GM12878 (cell line): ENCODE data around the gene SLC5A7. TPM values are rescaled to one million over a fixed set of nuclear protein-coding genes. Genes with fewer than 3 reads are reported as not detected.

Experiments used
- ATAC-seq: fragments of 200-7000 bp; cut with Tn5 transposase; 3 replicates; pipeline ENCODE4 v1.9.1; 2020; ENCODE audit warnings: mild to moderate bottlenecking, moderate library complexity
- BruUV-seq: library from RNA; stranded (reverse); fragments of 400-500 nt; replicated peaks from 2 replicates; lab custom pipeline; 2021; lab: Mats Ljungman, UMichigan
- CTCF ChIA-PET: fragments of 300-600 bp; sonication (Branson Sonifier 250); formaldehyde crosslinking; extraction: SDS; loops from one replicate; lab custom pipeline; 2021; ENCODE audit warnings: inconsistent platforms; lab: Yijun Ruan, JAX
- POLR2A ChIA-PET: fragments of 350-600 bp; formaldehyde crosslinking; extraction: SDS; loops from one replicate; lab custom pipeline; 2021; ENCODE audit warnings: inconsistent platforms; lab: Charles Lee
- RAD21 ChIA-PET: fragments of 300-600 bp; sonication (Branson Sonifier 250); formaldehyde crosslinking; loops from one replicate; lab custom pipeline; 2023; ENCODE audit warnings: antibody characterized with exemption; ENCODE audit not compliant: unreplicated experiment; lab: Charles Lee
- SMC1A ChIA-PET: fragments of 300-600 bp; sonication (Branson Sonifier 250); formaldehyde crosslinking; loops from one replicate; lab custom pipeline; 2023; ENCODE audit not compliant: unreplicated experiment, uncharacterized antibody; lab: Charles Lee
- DNase-seq: peaks from one replicate; pipeline ENCODE4 v3.0.0-alpha.2; 2011; ENCODE audit warnings: low read depth, low spot score
- FAIRE-seq: peaks from 3 replicates; lab custom pipeline; 2011; peaks lifted over from hg19 to GRCh38; lab: Jason Lieb, UNC
- H2AFZ ChIP-seq: 2 replicates; pipeline ENCODE4 v1.6.0; 2011; ENCODE audit warnings: low read depth, low read length, control low read depth; ENCODE audit not compliant: control insufficient read depth
- H3K27ac ChIP-seq: 2 replicates; pipeline ENCODE4 v1.5.1; 2011; ENCODE audit warnings: control low read depth; ENCODE audit not compliant: control insufficient read depth, insufficient read depth
- H3K27me3 ChIP-seq, 2 experiments: replicated peaks in 1 of 2; 2 replicates each; pipeline versions ENCODE4 v1.6.0 to v1.6.1; 2011; ENCODE audit warnings: low read length in 1 of 2; ENCODE audit not compliant: control insufficient read depth in 2 of 2, insufficient read depth in 2 of 2
- H3K36me3 ChIP-seq, 2 experiments: 2 replicates each; pipeline ENCODE4 v1.5.1; 2011; ENCODE audit warnings: low read length in 1 of 2; ENCODE audit not compliant: control insufficient read depth in 2 of 2, insufficient read depth in 2 of 2
- H3K4me1 ChIP-seq: 2 replicates; pipeline ENCODE4 v1.6.1; 2011; ENCODE audit warnings: mild to moderate bottlenecking, low read length, moderate library complexity, mixed read lengths; ENCODE audit not compliant: control insufficient read depth, insufficient read depth
- H3K4me2 ChIP-seq: 2 replicates; pipeline ENCODE4 v1.6.0; 2011; ENCODE audit warnings: control low read depth; ENCODE audit not compliant: control insufficient read depth, insufficient read depth
- H3K4me3 ChIP-seq: fragments of 200-600 bp; sonication (generic); 2 replicates; pipeline ENCODE4 v1.5.1; 2016
- H3K79me2 ChIP-seq: 2 replicates; pipeline ENCODE4 v1.6.0; 2011; ENCODE audit warnings: low read length; ENCODE audit not compliant: control insufficient read depth, insufficient read depth
- H3K9ac ChIP-seq: 2 replicates; pipeline ENCODE4 v1.8.0; 2011; ENCODE audit warnings: low read length, control low read depth, mixed read lengths; ENCODE audit not compliant: control insufficient read depth, insufficient read depth
- H3K9me3 ChIP-seq: replicated peaks from 3 replicates; pipeline ENCODE4 v1.5.1; 2011; ENCODE audit warnings: mild to moderate bottlenecking, low read length; ENCODE audit not compliant: control insufficient read depth, insufficient read depth
- H4K20me1 ChIP-seq: 2 replicates; pipeline ENCODE4 v1.6.0; 2011; ENCODE audit not compliant: control insufficient read depth, insufficient read depth
- IRF4 ChIP-seq: IDR thresholded peaks from 2 replicates; pipeline ENCODE4 v1.6.1; 2011; ENCODE audit warnings: low read depth, low read length
- KAT2A ChIP-seq: conservative IDR thresholded peaks from 2 replicates; pipeline ENCODE4 v1.6.1; 2011; ENCODE audit warnings: low read depth, low read length; ENCODE audit not compliant: control insufficient read depth
- SIX5 ChIP-seq: IDR thresholded peaks from 2 replicates; pipeline ENCODE4 v1.6.1; 2011; ENCODE audit warnings: mild to moderate bottlenecking, low read depth, low read length, moderate library complexity; ENCODE audit not compliant: severe bottlenecking
- SREBF1 ChIP-seq: IDR thresholded peaks from 2 replicates; pipeline ENCODE4 v1.6.1; 2012; ENCODE audit warnings: mild to moderate bottlenecking, low read length
- WGBS: methylation state at CpG from one replicate; pipeline ENCODE4 v1.1.6; 2016; ENCODE audit warnings: low lambda C conversion rate; ENCODE audit not compliant: insufficient replicate concordance, insufficient coverage; ENCODE audit errors: missing lambda C conversion rate; 5-methylcytosine and 5-hydroxymethylcytosine counted together
- in situ Hi-C: fragments of 300-500 bp; cut with MboI; formaldehyde crosslinking; loops from 9 replicates; pipeline ENCODE4 v1.14.3; 2018; ENCODE audit warnings: mixed read lengths
- intact Hi-C: fragments of 100-400 bp; cut with micrococcal nuclease; formaldehyde crosslinking; loops from one replicate; pipeline ENCODE4 v1.14.2; 2022; ENCODE audit not compliant: unreplicated experiment
- polyA plus RNA-seq, 11 experiments: library from polyadenylated mRNA; depleted of rRNA in 4 of 11; unstranded in 6 of 11; stranded (reverse) in 5 of 11; fragments of >200 nt; fragmentation: Nextera tagmentation in 4 of 11; fragmentation: Illumina TruSeq in 1 of 11; extraction: Ambion mirVana in 4 of 11; extraction: Trizol in 1 of 11; gene quantifications; 1 replicate in 1 of 11; 2 replicates in 10 of 11; pipeline versions ENCODE4 v1.2.1 to v1.2.3, GENCODE V29; 2011 to 2016; ENCODE audit warnings: inconsistent platforms in 2 of 11, missing spikeins in 2 of 11, low read depth in 1 of 11
- total RNA-seq, 4 experiments: library from RNA; depleted of rRNA in 3 of 4; stranded (reverse); fragments of >200 nt in 3 of 4; fragmentation: Illumina TruSeq in 1 of 4; extraction: Trizol in 1 of 4; gene quantifications; 2 replicates each; pipeline versions ENCODE4 v1.2.1 to v1.2.3, GENCODE V29; 2013 to 2021
- TF ChIP-seq, protein P1 (sequence below): fragments of 450-650 bp; IDR thresholded peaks from 2 replicates; pipeline ENCODE4 v1.6.1; 2018; ENCODE audit warnings: mild to moderate bottlenecking, low read depth, moderate library complexity; ENCODE audit not compliant: partially characterized antibody

SLC5A7 gene
- total and polyA plus RNA-seq, 10 of the 15 experiments (the other 5 are each of a cell fraction or from before 2014, with no cell fraction given) = not detected

DNA sequence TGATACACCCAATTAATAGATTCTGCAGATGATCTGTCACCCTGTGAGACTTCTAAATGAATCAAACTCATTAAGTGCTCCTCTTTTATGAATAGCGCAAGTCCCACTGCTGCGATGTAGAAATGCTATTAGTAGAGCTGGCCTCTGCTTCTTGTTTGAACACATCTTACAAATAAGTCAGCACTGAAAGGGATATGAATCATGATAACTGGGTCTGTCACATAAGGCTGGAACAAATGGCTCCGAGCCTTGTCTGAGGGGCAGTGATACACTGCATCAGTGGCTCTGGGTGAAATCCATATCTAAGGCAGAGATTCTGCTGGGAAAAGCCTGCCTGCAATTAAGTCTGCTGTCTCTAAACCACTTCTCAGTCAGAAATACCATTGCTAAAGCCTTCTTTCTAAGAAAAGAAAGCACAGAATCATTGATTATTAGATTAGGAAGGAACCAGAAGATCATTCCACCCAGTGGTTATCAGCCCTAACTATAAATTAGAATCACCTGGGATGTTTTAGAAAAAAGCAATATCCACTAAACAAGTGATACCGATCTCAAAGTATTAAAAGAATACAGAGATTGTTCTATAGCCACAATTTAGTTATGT is 75.2 kb downstream of the SLC5A7 start:
- Histone ChIP-seq H3K4me3 (no peak overlapping the region), H3K9ac (no peak overlapping the region), H3K27ac (no peak overlapping the region), H2AFZ (no peak overlapping the region), H3K9me3 (no peaks in the 10 kb centered on the region), H3K36me3 (no peaks in the 10 kb centered on the region), H3K79me2 (no peaks in the 10 kb centered on the region), H4K20me1 (no peaks in the 10 kb centered on the region), H3K27me3 (no peaks in the 10 kb centered on the region), H3K4me1 (no peaks in the 10 kb centered on the region), H3K4me2 (no peak overlapping the region)
- ChIA-PET POLR2A (interaction anchor here (0.6 kb wide), 1 partner anchor 22 kb away, joined by 5 read pairs; no protein-coding TSS in a partner anchor), SMC1A (no interaction called here), RAD21 (no interaction called here), CTCF (no interaction called here)
- BruUV-seq = no TSS peak
- no peak for ATAC-seq
- in situ Hi-C loops = no loop called here
- no peak for FAIRE-seq
- DNase-seq = no peak
- 49% methylated on average over 4 of the region's 4 CpGs for WGBS
- TF ChIP-seq SREBF1 = no peak
- no peak for TF ChIP-seq SIX5
- TF ChIP-seq KAT2A = no peak
- TF ChIP-seq, protein P1, sequence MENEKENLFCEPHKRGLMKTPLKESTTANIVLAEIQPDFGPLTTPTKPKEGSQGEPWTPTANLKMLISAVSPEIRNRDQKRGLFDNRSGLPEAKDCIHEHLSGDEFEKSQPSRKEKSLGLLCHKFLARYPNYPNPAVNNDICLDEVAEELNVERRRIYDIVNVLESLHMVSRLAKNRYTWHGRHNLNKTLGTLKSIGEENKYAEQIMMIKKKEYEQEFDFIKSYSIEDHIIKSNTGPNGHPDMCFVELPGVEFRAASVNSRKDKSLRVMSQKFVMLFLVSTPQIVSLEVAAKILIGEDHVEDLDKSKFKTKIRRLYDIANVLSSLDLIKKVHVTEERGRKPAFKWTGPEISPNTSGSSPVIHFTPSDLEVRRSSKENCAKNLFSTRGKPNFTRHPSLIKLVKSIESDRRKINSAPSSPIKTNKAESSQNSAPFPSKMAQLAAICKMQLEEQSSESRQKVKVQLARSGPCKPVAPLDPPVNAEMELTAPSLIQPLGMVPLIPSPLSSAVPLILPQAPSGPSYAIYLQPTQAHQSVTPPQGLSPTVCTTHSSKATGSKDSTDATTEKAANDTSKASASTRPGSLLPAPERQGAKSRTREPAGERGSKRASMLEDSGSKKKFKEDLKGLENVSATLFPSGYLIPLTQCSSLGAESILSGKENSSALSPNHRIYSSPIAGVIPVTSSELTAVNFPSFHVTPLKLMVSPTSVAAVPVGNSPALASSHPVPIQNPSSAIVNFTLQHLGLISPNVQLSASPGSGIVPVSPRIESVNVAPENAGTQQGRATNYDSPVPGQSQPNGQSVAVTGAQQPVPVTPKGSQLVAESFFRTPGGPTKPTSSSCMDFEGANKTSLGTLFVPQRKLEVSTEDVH = no peak
- no peak for TF ChIP-seq IRF4
- intact Hi-C loops = no loop called here

Other genes with a start within 250 kb of the SLC5A7 start
- gene RGPD4, start 159.6 kb upstream of the SLC5A7 start, total RNA-seq (2014; rRNA removed) = not detected in 2 replicates
- not detected in 2 replicates for gene RGPD4, start 159.6 kb upstream of the SLC5A7 start, total RNA-seq (2014; rRNA removed; fragmentation: Illumina TruSeq; extraction: Trizol)
- not detected in 2 replicates for gene RGPD4, start 159.6 kb upstream of the SLC5A7 start, total RNA-seq (2021)
- not detected in 2 replicates for gene RGPD4, start 159.6 kb upstream of the SLC5A7 start, polyA plus RNA-seq (2011; rRNA removed)
- gene RGPD4, start 159.6 kb upstream of the SLC5A7 start, polyA plus RNA-seq (2014; fragmentation: Illumina TruSeq; extraction: Trizol) = not detected in 2 replicates
- not detected for gene RGPD4, start 159.6 kb upstream of the SLC5A7 start, polyA plus RNA-seq (2014; fragmentation: Nextera tagmentation; extraction: Ambion mirVana)
- not detected in 2 replicates for gene RGPD4, start 159.6 kb upstream of the SLC5A7 start, polyA plus RNA-seq (2014; rRNA removed)
- gene RGPD4, start 159.6 kb upstream of the SLC5A7 start, polyA plus RNA-seq (2016; fragmentation: Nextera tagmentation; extraction: Ambion mirVana) = under 1 TPM in 1 of 2 experiments, not detected in 1; 0.05 TPM